ENCODE results near the gene OTOGL.
A peak's percentile ranks its signal among the peaks of the same experiment; 100 is the strongest.
"Not testable (repeated sequence)": the region's sequence is repeated elsewhere in the genome, so short reads cannot be mapped to it uniquely, and the experiment has no call there.

The OTOGL gene

DNA sequence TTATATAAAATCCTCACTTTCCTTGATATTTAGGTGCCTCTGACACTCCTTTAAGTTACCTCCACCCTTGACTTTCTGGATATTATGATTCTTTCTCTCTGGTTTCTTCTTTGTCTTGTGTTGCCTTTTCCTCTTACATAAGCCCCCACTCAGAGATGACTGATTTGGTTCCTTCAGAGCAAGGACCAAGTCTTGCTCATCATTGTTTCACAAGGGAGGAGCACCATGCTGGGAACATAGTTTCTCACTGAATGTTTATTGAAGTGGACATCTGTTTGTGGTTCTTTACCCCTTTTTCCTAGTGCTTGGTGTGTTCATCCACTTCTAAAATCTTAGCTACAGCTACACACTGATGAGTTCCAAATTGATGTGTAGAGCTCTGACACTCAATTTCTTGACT is 183.4 kb downstream of the OTOGL start:
- DNase-seq = no peak

DNA sequence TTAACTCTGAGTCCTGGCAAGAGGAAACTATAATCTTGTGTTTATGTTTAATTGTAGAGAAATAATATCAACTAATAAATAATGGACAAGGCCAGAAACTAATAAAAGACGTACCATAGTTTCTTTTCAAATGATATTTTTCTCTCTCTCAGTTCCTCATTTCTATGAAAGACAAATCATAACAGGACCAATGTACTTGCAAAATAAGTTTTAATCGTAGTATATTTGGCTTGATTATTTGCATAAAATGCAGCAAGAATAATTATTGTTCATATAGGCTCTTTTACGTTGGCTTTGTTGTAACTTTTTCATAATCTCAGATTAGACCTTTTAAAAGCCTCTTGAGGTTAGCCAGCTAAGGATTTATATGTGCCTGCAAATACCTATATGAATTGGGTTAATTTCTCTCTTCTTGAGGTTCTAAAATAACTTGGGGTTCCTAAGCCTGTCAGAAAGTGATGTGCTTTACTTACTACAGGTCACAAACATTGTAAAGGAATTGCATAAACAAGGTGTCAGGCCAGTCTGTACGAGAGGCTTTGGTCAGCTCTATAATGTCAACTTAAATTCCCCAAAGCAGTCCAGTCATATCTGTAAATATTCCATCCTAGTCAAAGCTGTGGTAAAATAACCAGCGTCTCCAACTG is 191.9 kb downstream of the OTOGL start:
- DNase-seq = no peak

DNA sequence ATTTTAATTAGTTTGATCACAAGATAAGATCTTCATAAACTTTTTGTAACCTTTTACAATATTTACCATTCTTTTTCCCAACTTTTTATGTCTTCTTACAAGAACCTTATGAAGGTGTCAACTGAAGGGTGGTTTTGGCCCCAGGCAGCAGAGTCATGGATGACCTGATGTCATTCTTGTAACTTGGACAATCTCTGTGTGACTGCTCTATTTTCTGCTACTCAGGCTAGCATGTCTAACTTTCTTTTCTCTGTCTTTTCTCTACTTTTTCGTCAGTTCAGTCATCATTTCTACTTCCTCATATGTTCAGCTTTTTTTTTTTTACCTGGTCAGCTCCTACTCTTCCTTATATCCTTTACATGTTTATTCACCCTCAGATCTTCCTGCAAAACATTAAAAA is 194.0 kb downstream of the OTOGL start:
- no peak for DNase-seq

DNA sequence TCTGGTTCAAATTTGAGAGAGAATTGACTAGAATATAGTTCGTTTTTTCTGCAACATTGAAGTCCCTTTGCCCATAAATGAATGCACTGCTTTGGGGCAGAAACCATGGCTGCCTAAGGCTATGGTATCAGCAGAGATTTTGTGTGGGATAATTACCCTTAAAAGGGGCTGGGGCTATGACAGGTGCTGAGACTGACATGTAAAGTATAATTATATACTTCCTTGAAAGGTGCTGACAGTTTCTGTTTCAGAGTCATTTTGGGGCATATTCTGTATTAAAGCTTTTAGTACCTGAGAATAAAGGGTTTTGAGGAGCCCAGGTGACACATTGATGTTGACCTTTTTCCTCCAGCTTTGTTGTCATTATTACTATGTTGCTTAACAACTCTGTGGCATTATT is 194.4 kb downstream of the OTOGL start:
- peak; percentile 91 for DNase-seq

DNA sequence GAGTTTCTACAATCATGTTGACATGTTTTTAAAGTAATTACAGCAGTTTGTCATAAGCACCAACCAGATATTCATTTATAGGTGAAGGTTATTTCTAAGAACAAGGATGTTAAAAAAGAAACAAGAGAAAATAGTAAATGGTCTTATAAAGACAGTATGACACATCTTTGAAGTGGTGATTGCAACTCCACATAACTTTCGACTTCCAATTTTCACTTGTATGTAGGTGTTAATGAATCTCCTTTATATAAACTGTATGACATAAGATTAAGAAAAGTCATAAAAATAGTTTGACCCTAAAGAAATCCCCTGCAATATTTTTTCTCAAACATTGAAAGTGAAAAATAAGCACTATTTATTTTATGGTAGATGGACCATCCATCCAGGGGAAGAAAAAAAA is 199.9 kb downstream of the OTOGL start:
- no peak for DNase-seq

DNA sequence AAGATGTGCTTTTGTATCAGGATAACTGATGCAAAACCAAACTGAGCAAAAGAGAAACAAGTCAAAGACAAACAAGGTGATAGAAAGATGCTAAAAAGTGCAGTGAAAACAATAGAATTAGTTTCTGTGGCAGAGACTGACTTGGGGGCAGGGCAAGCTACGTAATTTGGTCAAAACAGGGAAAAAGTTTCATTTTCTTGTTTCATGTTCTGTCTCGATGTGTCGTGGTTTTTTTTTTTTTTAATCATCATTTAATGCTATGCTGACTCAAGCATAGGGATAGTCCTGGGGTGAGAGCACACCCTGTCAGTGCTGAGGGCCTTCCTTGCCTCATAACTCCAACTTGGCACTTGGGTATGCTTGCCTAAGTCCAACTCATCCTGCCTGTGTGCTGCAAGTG is 200.6 kb downstream of the OTOGL start:
- DNase-seq = no peak

DNA sequence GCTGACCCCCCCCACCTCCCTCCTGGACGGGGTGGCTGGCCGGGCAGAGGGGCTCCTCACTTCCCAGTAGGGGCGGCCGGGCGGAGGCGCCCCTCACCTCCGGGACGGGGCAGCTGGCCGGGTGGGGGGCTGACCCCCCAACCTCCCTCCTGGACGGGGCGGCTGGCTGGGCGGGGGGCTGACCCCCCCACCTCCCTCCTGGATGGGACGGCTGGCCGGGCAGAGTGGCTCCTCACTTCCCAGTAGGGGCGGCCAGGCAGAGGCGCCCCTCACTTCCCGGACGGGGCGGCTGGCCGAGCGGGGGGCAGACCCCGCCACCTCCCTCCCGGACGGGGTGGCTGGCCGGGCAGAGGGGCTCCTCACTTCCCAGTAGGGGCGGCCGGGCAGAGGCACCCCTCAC is 208.1 kb downstream of the OTOGL start:
- not testable (repeated sequence) for DNase-seq

DNA sequence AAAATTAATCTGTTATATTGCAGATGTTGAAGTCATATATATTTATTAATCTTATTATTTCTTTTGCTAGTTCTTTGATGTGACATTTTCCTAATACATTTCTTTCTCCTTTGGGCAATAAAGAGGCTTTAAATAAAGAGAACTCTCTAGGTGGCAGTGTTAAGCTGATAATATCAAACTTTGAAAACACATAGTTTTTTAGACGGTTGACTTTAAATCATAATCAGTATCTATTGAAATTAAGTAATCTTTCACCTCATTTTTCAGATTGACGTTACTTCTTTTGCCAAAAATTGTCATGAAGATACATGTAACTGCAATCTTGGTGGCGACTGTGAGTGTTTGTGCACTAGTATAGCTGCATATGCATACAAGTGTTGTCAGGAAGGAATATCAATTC is 213.9 kb downstream of the OTOGL start:
- DNase-seq = peak; percentile 67

DNA sequence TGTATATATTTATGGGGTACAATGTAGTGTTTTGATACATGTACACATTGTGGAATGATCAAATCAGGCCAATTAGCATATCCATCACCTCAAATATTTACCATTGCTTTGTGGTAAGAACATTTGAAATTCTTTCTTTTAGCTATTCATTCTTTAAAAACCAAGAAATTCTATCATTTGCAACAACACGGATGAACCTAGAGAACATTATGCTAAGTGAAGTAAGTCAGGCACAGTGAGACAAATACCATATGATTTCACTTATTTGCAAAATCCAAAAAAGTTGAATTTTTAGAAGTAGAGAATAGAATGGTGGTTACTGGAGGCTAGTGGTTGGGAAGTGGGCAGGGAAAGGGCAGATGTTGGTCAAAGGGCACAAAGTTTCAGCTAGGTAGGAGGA is 215.4 kb downstream of the OTOGL start:
- no peak for DNase-seq

DNA sequence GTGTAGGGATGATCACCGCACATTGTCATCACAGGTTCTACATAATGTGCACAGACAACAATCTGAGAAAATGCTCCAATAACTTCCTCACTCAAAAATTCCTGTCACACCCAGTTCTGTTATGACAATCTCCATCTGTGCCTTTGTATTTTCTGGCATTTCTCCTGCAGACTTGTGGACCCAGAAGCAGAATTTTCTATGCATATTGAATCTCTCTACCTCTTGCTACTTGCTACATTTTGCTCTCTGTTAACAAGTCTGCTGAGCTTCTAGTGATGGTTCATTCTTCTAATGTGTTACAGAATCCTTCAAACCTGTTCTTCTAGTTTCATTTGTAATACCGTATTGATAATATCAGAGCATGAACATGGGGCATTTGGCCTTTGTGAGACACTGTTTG is 216.9 kb downstream of the OTOGL start:
- peak; percentile 85 for DNase-seq

DNA sequence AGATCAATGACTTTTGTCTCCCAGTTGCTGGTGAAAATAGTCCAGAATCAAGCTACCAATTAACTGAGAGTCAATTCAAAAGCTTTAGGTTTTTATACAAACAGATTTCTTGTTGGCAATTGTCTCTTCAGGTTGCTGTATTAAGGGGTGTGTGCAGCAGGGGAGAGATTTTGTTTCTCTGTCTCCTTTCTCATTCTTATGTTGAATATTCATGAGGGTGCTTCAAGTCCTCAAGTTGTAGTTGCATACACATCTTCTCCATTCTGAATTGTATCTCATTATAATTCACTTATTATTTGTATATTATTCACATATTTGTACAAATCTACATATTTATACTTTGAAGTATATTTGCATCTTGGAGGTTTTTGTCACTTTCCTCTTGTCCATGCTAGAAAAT is 218.0 kb downstream of the OTOGL start:
- DNase-seq = peak; percentile 59

DNA sequence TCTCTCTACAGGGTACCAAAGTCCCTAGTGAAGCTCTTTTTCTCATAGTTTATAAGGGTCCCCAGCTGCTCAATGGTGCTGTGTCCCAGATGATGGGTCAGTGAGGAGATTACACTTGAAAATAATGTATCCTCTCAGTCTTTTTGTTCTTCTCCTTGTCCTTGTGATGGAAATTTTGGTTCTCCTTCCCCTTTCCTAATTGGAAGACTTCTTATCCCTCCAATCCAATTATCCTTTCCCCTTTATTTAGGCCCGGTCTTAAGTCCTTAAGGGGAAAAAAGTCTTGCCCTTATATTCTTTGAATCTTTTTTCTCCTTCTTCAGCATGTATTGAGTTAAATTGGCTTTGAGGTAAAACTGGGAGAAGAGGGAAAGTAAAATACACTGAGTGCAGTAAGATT is 218.6 kb downstream of the OTOGL start:
- DNase-seq = no peak

DNA sequence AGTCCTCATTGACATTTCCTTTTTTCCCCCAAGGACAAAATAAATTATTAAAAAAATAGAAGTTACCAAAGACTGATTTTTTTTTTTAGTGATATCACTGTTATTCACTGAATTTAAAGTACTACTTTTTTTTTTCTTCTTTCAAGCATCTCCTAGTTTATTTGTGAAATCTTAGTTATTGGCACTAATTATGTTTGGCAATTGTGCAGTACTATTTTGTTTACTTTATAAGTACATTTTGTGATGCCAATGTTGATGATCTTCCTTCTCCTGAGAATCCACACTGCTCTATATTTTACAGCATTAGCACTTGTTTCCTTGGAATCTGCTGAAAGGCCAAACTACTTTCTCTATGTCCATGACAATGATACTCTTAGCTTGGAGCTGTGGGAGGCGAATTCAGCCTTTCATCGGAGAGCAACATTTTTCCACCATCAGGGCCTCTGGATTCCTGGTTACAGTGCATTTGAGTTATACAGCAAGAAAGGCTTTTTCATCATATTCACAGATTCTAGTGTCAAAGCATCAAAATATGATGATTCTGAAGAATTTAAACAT is 220.9 kb downstream of the OTOGL start:
- DNase-seq = no peak

DNA sequence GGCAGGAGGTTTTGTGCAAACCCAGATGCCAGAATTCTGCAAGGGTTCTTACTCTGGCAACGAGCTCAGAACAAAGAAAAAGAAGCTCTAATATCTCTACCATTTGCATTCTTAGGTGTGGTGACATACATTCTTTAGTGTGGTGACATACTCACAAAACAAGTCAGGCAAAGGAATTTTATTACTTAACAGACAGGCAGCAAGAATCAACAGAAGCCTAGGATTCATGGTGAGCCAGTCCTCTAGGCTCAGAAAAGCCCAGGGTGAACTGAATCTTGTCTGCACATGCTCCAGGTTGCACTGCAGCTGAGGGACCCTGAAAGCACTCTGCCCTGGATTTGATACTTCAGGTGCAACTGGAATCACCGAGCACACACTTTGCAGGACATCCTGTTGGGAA is 222.3 kb downstream of the OTOGL start:
- DNase-seq = no peak

DNA sequence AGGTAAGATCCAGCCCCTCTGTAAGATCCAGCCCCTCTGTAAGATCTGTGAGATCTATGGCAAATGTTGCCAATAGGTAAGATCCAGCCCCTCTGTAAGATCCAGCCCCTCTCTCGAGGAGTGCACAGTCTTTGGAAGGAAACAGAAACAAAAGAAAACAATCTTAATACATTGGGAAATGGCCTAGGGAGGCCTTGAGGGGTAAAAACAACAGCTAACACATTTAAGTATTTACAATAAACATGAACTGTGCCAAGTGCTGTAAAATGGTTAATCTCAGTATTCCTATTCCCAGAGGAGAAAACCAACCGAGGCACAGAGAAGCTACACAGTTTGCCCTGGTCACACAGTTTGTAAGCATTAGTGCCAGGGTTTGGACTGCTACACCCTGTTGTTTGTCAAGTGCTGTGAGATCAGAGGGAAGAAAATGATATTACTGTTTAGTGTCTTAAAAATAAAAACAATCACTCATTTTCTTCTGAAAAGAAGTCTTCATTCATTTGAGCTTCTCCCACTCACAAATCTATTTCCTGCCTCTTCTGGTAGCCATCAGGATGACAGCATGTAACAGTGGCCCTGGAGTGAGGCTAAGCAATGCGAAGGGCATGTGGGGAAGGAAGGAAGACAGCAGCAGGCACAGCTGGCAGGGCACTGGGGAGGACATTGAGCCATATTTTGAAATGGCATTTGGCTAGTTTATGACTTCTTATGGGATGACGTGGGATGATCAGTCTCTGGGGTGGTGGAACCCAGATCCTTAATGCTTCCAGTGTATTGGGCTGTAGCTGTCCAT is 226.0 kb downstream of the OTOGL start:
- no peak for DNase-seq

DNA sequence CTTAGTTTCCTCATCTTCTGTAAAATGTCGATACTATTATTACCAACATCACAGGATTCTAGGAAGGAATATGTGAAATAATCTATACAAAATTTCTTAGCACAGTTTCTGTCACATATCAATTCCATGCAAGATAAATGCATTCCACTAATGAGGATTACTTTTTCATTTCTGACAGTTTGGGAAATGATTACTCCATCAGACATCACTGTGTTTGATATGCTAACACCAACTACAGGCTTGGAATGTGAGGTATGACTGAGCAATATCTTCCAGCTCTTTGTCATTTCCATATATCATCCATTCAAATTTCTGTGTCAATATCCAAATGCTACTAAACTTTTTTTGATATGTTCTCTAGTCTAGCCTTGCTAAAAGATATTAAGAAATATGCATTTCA is 233.5 kb downstream of the OTOGL start:
- no peak for DNase-seq

DNA sequence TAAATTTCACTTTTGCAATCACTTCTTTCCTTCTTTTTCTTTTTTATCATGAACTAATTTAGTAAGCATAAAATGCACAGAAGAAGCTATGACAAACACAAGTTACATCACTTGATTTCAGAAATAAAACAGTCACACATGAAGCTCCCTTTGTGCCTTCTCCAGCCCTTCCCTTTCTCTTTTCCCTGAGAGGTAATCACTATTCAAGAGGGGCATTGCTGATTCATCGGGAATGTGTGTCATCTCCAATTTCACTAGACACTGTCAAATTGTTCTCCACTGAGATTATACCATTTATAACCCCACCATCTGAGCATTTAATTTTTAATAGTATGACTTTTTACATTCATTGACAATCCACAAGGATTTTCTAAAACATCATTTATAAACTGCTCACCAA is 253.1 kb downstream of the OTOGL start:
- no peak for DNase-seq

DNA sequence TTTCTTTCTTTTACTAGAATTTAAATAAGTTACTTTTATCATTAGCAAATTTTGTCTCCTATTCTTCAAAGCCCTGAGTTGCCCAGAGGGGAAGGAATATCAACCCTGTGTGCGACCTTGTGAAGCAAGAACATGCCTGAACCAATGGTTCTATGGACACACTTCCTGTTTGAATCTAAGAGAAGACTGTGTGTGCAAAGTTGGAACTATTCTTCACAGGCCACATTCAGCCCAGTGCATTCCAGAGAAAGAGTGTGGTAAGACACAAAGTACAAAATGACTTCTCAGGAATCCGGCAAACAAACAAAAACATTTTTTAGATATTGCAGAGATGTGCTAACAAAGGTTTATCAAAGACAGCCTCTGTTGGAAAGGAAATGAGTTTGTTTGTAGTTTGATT is 253.9 kb downstream of the OTOGL start:
- DNase-seq = no peak

DNA sequence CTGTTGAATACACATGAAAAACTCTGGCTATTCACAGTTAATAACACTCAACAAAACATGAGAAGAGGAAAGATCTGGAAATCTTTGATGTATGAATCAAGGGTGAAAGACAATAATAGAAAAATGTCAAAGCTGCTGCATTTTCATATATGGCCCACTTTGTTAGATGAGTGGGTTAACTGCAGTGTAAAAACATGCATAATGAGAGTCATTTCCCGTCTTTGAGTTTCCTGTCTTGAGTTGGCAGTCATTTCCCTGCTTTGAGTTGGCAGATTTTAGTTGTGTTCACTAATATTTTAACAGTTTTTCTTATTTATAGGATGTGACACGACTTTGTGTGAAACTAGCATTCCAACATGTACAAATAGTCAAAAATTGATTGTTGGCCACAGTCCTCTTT is 256.8 kb downstream of the OTOGL start:
- no peak for DNase-seq

DNA sequence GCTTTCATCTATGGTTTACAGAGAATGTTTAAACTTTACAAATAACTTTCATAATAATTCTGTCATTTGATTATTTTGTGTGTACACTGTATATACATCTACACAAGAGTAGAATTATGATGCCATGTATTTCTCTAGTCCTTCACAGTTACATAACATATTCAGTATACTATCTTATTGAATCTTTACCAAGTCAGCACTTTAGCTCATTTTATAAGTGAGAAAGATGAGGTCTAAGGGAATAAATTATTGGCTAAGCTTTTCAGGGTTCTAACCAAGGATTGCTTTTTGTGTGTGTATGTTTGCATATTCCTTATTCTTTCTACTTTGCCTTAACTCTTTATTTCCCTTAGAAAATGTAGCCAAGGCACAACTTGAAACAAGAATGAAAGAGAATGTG is 260.4 kb downstream of the OTOGL start:
- no peak for DNase-seq

DNA sequence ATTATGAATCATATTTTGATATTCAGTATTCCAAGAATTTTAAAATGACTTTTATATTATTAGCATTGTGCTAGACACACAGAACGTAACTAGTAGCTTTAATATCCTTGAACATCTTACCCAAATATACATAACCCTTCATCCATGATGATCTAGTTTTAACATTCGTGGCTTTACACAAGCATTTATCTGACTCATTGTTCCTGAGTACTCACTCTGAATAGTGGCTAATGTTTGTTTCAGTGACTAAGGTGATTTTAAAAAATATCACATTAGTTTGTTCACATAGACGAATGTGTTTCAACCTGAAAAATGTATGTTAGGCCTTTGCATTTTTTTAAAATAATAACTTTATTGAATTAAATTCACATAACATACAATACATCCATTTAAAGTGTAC is 264.7 kb downstream of the OTOGL start:
- DNase-seq = no peak

DNA sequence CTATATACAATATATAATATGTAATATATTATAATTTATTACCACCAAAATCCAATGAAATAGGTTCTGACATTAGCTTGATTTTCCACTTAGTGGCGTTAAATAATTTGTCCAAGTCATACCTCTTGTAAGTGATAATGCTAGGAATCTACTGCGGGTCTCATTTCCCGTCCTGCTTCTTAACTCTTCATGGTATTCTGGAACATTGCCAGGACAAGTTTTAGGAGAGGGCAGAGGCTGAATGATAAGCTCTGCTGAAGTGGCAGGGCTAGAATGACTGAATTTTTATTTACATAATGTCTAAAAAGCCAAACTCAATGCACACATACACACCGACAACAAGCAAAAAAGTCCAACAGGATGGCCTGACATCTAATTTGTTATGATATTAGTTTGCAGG is 274.3 kb downstream of the OTOGL start:
- DNase-seq = no peak

DNA sequence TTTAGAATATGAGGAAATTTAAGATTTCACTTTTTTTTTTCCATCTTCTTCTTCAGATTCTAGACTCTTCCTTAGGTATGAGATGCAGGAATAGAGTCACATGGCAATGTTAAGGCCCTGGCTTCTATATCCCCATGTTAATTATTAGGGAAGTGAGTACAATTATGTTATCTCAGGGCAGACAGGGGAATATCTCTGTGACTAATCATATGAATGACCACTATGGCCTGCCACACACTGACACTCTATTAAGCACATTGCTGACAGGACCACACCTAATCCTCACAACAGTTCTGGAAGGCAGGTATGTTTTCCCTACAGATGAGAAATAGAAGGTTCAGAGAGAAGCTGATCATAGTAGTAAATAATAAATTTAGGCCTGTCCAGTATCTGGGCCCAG is 275.3 kb downstream of the OTOGL start:
- DNase-seq = no peak

DNA sequence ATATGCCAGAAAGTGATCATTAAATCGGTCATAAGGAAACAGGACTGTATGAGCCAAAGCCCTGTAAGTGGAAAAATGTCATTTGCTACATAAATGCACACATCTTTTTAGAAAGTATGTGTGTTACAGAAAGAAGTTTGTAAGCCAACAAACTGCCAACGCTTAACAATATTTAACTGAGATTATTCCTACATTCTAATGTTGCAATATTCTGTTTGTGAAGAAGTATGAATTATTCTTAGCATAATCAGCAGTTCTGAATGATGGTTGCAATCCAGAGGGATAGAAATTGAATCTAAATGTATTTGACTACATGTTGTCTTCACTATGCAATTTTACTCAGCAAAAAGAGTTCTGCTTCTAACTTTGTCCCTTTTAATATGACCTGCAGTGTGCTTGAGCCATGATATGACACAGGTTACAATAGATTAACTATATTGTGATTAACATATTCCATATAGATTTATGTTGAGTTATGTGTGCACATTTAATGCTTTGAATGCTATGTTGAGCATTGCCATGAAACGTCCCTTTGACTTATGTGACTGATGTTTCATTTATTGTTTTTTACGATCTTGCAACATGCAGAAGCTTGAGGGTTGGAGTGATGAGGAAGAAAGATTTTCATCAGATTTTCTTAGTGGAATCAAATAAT is 277.9 kb downstream of the OTOGL start:
- no peak for DNase-seq
